Medulla oblongata (tissue), 1 donor: ENCODE measurements around the gene NDUFS2.
"Not testable (repeated sequence)": the region's sequence is repeated elsewhere in the genome, so short reads cannot be mapped to it uniquely, and the experiment has no call there.

Source experiments
- DNase-seq: peaks from one replicate; pipeline ENCODE4 v3.0.0-alpha.2; 2015; ENCODE audit errors: extremely low spot score

NDUFS2 gene

DNA sequence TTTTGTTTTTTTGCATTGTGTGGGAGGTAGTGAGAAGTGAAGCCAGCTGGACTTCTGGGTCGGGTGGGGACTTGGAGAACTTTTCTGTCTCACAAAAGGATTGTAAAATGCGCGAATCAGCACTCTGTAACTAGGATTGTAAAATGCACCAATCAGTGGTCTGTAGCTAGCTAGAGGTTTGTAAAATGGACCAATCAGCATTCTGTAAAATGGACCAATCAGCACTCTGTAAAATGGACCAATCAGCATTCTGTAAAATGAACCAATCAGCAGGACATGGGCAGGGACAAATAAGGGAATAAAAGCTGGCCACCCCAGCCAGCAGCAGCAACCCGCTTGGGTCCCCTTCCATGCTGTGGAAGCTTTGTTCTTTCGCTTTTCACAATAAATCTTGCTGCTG is 47.9 kb downstream of the NDUFS2 start:
- DNase-seq, result not testable (repeated sequence)

- DNase-seq, result no peak
These were observed 48.7 kb downstream of the NDUFS2 start for GRCh38 chr1:161250829-161251228.

DNA sequence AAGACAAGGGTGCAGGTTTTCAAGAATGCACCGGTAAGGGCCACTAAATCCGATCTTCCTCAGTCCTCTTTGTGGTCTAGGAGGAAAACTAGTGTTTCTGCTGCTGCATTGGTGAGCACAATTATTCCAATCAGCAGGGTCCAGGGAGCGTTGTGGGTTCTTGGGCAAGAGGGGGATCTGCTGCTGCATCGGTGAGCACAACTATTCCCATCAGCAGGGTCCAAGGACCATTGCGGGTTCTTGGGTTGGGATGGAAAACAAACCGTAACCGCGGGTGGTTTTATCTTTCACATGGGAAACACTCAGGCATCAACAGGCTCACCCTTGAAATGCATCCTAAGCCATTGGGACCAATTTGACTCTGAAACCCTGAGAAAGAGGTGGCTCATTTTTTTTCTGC is 49.4 kb downstream of the NDUFS2 start:
- DNase-seq, result no peak

DNA sequence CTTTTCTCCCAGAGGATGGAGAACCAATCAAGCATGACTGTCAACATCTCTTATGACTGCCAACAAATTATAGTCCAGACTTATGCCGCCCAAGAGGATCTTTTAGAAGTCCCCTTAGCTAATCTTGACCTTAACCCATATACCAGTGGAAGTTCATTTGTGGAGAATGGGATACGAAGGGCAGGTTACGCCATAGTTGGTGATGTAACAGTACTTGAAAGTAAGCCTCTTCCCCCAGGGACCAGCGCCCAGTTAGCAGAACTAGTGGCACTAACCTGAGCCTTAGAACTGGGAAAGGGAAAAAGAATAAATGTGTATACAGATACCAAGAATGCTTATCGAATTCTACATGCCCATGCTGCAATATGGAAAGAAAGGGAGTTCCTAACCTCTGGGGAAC is 53.1 kb downstream of the NDUFS2 start:
- DNase-seq, result not testable (repeated sequence)

DNA sequence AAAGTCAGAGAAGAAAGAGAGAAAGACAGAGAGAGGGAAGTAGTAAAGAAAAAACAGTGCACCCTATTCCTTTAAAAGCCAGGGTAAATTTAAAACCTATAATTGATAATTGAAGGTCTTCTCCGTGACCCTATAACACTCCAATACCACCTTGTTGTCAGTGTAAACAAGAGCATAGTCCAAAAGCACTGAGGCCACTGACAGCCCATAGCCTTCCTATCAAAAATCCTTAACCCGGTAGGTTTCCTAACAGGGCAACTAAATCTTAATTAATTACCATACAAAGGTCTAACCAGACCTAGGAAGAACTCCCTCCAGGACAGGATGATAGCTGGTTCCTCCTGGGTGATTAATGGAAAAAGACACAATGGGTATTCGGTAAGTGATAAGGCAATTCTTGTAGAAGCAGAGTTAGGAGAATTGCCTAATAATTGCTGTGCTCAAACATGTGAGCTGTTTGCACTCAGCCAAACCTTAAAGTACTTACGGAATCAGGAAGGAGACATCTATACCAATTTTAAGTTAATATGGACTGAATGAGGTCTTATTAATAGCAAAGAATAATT is 53.9 kb downstream of the NDUFS2 start:
- not testable (repeated sequence) for DNase-seq

DNA sequence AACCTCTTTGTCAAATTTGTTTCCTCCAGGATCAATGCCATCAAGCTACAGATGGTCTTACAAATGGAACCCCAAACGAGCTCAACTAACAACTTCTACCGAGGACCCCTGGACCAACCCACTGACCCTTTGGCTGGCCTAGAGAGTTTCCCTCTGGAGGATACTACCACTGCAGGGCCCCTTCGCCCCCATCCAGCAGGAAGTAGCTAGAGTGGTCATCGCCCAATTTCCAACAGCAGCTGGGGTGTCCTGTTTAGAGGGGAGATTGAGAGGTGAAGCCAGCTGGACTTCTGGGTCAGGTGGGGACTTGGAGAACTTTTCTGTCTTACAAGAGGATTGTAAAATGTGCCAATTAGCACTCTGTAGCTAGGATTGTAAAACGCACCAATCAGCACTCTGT is 54.9 kb downstream of the NDUFS2 start:
- DNase-seq, result not testable (repeated sequence)

GRCh38 chr1:161258439-161259344 is 56.5 kb downstream of the NDUFS2 start, which contains the start of gene PCP4L1:
Gene PCP4L1, plus strand, starts transcription at chr1:161258745. Its CDS starts 230 bp downstream, at chr1:161258975.
- DNase-seq, result peak; percentile 72

GRCh38 chr1:161259345-161259702 is 57.2 kb downstream of the NDUFS2 start:
- no peak for DNase-seq

DNA sequence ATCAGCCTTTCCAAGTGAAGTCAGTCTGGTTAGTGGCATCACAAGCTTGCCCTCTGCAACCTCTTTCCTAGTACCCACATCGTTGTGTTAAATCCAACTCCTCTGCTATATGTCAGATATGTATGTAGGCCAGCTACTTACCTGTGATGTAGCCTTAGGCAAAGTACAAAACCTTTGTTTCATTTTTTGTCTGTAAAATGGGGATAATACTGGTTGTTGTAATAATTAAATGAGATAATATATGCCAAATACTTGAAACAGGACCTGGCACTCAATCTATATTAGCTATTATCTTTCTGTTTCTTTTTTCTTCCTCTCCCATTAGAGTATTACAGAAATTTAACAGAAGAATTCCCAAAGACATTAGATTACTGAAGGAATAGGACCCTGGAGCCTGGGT is 57.6 kb downstream of the NDUFS2 start:
- DNase-seq, result no peak

DNA sequence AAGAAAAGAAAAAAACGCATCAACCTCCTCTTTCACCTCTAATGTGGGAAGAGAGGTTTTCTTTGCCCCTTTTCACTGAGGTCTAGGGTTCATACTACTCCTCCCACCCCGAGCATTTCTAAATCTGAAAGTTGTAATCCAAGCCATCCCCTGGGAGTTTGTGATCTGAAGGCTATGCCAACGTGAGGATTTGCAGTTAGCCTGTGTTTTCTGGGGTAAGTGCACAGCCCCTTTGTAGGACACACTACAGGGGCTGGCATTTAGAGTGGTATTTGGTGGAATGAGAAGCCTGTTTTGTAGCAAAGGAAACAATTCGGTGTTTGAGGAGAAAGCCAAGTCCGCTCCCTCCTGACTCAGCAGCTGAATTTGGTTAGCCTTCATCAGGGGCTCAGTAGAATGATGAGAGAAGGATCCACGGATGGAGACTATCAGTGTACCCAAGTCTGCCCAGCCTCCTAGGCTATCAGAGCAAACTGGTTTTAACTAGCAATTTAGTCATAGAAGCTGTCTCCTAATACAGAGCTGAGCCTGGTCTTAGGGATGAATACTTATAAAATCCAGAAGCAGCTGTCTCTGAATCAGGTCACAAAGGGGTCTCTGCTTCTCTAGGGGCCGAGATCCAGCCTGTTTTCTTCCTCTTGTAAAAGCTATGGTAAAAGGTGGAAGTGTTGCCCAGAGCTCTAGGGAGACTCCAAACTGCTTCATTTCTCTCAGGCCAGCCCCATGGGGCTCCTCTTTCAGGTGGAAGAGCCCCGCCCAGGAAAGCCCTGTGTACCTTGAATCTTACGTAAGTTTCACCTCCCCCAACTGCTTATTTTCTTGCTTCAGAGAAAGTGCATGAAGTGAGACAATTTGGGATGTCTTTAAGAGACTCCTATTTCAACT is 58.5 kb downstream of the NDUFS2 start:
- no peak for DNase-seq

DNA sequence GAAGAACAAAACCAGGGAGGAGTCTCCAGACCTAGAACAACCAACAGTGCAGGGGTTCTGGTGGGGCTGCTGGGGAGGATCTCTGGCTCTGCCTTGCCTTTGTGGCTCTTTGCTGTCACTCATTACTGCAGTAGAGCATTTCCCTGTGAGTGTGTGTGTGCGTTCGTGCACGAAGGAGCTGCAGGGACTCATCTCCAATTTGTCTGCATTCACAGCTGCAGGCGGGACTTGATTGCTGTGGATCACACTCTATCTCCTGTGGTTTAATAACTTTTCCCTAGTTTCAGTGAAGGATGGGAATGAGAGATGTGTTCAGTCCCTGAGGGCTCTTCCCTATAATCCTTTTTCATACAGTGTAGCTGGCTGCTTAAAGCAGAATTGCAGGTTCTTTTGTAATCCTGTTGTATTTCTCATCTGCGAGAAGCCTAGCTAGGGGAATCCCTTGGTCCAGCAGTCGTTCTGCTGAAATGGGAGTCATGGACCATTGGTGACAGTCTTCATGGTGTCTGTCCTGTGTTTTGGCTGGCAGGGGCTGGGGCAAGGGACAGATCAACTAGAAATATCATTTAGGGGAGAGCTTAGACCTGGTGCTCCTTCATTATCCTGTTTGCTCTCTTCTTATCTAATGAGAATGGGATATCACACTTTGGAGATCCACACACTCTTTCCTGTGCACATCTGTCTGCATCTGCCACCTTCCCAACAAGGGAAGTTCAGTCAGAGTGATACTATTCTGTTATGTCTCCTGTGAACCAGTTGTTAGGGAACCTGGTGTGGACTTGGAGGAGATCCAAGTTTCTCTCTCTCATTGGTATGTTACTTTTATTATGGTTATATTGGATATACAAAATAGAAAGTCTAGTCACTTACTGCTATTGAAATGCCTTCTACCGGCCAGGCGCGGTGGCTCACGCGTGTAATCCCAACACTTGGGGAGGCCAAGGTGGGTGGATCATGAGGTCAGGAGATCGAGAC is 59.4 kb downstream of the NDUFS2 start:
- no peak for DNase-seq
